ENCODE measurements around the gene TH.

The TH gene

GRCh38 chr11:2149864-2150847 lies 21.5 kb downstream of the TH start:
- no peak for TF ChIP-seq CTCF (IDR thresholded peaks at IDR 0.05; ENCODE audit: borderline replicate concordance, control extremely low read depth, extremely low read depth, insufficient read depth, missing control alignments)
- DNase-seq (ENCODE audit: low spot score): no peak
- in situ Hi-C loops (cut with MboI; ENCODE audit: low sequenced_read_pairs, unreplicated experiment): loop anchor here (25.0 kb wide), 1 partner anchor 488 kb away; no protein-coding TSS in a partner anchor

- no peak for TF ChIP-seq CTCF (IDR thresholded peaks at IDR 0.05; ENCODE audit: borderline replicate concordance, control extremely low read depth, extremely low read depth, insufficient read depth, missing control alignments)
- in situ Hi-C loops (cut with MboI; ENCODE audit: low sequenced_read_pairs, unreplicated experiment): no loop called here
- DNase-seq (ENCODE audit: low spot score): no peak
Observed at GRCh38 chr11:2149460-2149859, 22.2 kb downstream of the TH start.

GRCh38 chr11:2148595-2148994 lies 23.0 kb downstream of the TH start:
- no peak for TF ChIP-seq CTCF (IDR thresholded peaks at IDR 0.05; ENCODE audit: borderline replicate concordance, control extremely low read depth, extremely low read depth, insufficient read depth, missing control alignments)
- DNase-seq (ENCODE audit: low spot score): no peak
- in situ Hi-C loops (cut with MboI; ENCODE audit: low sequenced_read_pairs, unreplicated experiment): no loop called here

- no peak for TF ChIP-seq CTCF (IDR thresholded peaks at IDR 0.05; ENCODE audit: borderline replicate concordance, control extremely low read depth, extremely low read depth, insufficient read depth, missing control alignments)
- no peak for DNase-seq (ENCODE audit: low spot score)
- in situ Hi-C loops (cut with MboI; ENCODE audit: low sequenced_read_pairs, unreplicated experiment): no loop called here
Observed at GRCh38 chr11:2147391-2147790, 24.2 kb downstream of the TH start.

- no peak for TF ChIP-seq CTCF (IDR thresholded peaks at IDR 0.05; ENCODE audit: borderline replicate concordance, control extremely low read depth, extremely low read depth, insufficient read depth, missing control alignments)
- no peak for DNase-seq (ENCODE audit: low spot score)
- in situ Hi-C loops (cut with MboI; ENCODE audit: low sequenced_read_pairs, unreplicated experiment): no loop called here
Observed at GRCh38 chr11:2146051-2146450, 25.6 kb downstream of the TH start.

GRCh38 chr11:2144544-2145248 lies 26.9 kb downstream of the TH start:
- TF ChIP-seq CTCF (IDR thresholded peaks at IDR 0.05; ENCODE audit: borderline replicate concordance, control extremely low read depth, extremely low read depth, insufficient read depth, missing control alignments): no peak
- no peak for DNase-seq (ENCODE audit: low spot score)
- in situ Hi-C loops (cut with MboI; ENCODE audit: low sequenced_read_pairs, unreplicated experiment): no loop called here
